ENCODE measurements around the gene SLC17A9.

GRCh38 chr20:62928246-62928939 is 24.1 kb upstream of the SLC17A9 start:
- TF ChIP-seq CTCF (IDR thresholded peaks at IDR 0.05; ENCODE audit: low read depth, low read length) (no peak), POLR2A (IDR thresholded peaks at IDR 0.05; ENCODE audit: extremely low read depth, insufficient read length) (no peak), MAX (IDR thresholded peaks at IDR 0.05; ENCODE audit: low read depth, low read length) (no peak), MYC (IDR thresholded peaks at IDR 0.05; ENCODE audit: low read depth, low read length) (no peak)

Data from NB4 (cell line).